NCI-H82 (cell line): ENCODE data around the gene PAX1.

ENCODE experiments used
- DNase-seq: peaks from one replicate; lab custom pipeline; 2025; lab: John Stamatoyannopoulos, UW

PAX1 gene

GRCh38 chr20:21703717-21704407, 1.6 kb upstream of the PAX1 start:
- no peak for DNase-seq

- no peak for DNase-seq
These were observed 767 bp upstream of the PAX1 start for GRCh38 chr20:21704408-21705385.

GRCh38 chr20:21706261-21707195, 1.1 kb downstream of the PAX1 start:
- no peak for DNase-seq

GRCh38 chr20:21707267-21707666, 1.8 kb downstream of the PAX1 start:
- DNase-seq, result no peak

GRCh38 chr20:21707999-21708737, 2.7 kb downstream of the PAX1 start:
- no peak for DNase-seq

GRCh38 chr20:21708738-21709534, 3.5 kb downstream of the PAX1 start:
- DNase-seq, result no peak

GRCh38 chr20:21709535-21709904, 4.1 kb downstream of the PAX1 start:
- no peak for DNase-seq

- no peak for DNase-seq
These were observed 4.9 kb downstream of the PAX1 start for GRCh38 chr20:21710341-21710740.

GRCh38 chr20:21710863-21711431, 5.5 kb downstream of the PAX1 start:
- no peak for DNase-seq

- no peak for DNase-seq
These were observed 7.1 kb downstream of the PAX1 start for GRCh38 chr20:21712443-21713059.

- DNase-seq, result no peak
These were observed 8.0 kb downstream of the PAX1 start for GRCh38 chr20:21713470-21713869.

GRCh38 chr20:21713901-21714296, 8.4 kb downstream of the PAX1 start:
- no peak for DNase-seq

GRCh38 chr20:21714297-21715192, 9.1 kb downstream of the PAX1 start:
- no peak for DNase-seq

- no peak for DNase-seq
These were observed 9.9 kb downstream of the PAX1 start for GRCh38 chr20:21715193-21715881.

GRCh38 chr20:21719592-21720214, 14.2 kb downstream of the PAX1 start:
- peak; percentile 77 for DNase-seq

- DNase-seq, result no peak
These were observed 20.4 kb downstream of the PAX1 start for GRCh38 chr20:21725892-21726291.

GRCh38 chr20:21729316-21729715, 23.9 kb downstream of the PAX1 start:
- DNase-seq, result no peak

GRCh38 chr20:21739161-21739560, 33.7 kb downstream of the PAX1 start:
- DNase-seq, result no peak
